Left lobe of liver (tissue), 2 donors: ENCODE results near the gene FPGT. TPM values are rescaled to one million over a fixed set of nuclear protein-coding genes. Genes with fewer than 3 reads are reported as not detected.
"Not testable (repeated sequence)": the region's sequence is repeated elsewhere in the genome, so short reads cannot be mapped to it uniquely, and the experiment has no call there.

Source experiments
- ATAC-seq: fragments of 200-7000 bp; cut with Tn5 transposase; one replicate; pipeline ENCODE4 v1.9.1; 2020; ENCODE audit warnings: mild to moderate bottlenecking, moderate library complexity
- DNase-seq: peaks from one replicate; pipeline ENCODE4 v3.0.0-alpha.2; 2020; ENCODE audit warnings: low spot score
- total RNA-seq: library from RNA; stranded (reverse); gene quantifications from one replicate; pipeline ENCODE4 v1.2.1, GENCODE V29; 2021
- donor health status: DM: no; HTN: no; CAD: no; lungs with moderate emphysema.
- donor health status: DM: no; HTN: yes; CAD: no.

FPGT gene
- 7.5 TPM for total RNA-seq

GRCh38 chr1:74197657-74198552 is at the start of gene FPGT, which contains the start of gene LRRIQ3:
Gene FPGT, plus strand, starts transcription at chr1:74198242. Its CDS starts 37 bp downstream, at chr1:74198279.
Gene LRRIQ3, minus strand, starts transcription at chr1:74198176. Its CDS starts 14,492 bp downstream, at chr1:74183684.
- peak; percentile 96 for DNase-seq
- peak; percentile 100 for ATAC-seq

- no peak for DNase-seq
- ATAC-seq, result no peak
Observed at GRCh38 chr1:74160046-74160445, 38.0 kb upstream of the FPGT start.

- ATAC-seq (no peak), DNase-seq (no peak)
Observed at GRCh38 chr1:74161497-74161896, 36.5 kb upstream of the FPGT start.

GRCh38 chr1:74162333-74162732 is 35.7 kb upstream of the FPGT start:
- DNase-seq (no peak), ATAC-seq (no peak)

GRCh38 chr1:74174423-74174822 is 23.6 kb upstream of the FPGT start:
- not testable (repeated sequence) for DNase-seq, ATAC-seq

- DNase-seq (no peak), ATAC-seq (peak; percentile 44)
Observed at GRCh38 chr1:74180490-74180889, 17.6 kb upstream of the FPGT start.

- ATAC-seq, result no peak
- DNase-seq, result no peak
Observed at GRCh38 chr1:74193908-74194307, 4.1 kb upstream of the FPGT start.

GRCh38 chr1:74195339-74195738 is 2.7 kb upstream of the FPGT start:
- DNase-seq (no peak), ATAC-seq (no peak)

GRCh38 chr1:74197255-74197654 is 787 bp upstream of the FPGT start:
- no peak for ATAC-seq

GRCh38 chr1:74199504-74199903 is 1.5 kb downstream of the FPGT start:
- DNase-seq, result no peak
- no peak for ATAC-seq

More at GRCh38 chr1:74197255-74197654, 787 bp upstream of the FPGT start:
- DNase-seq, result no peak

GRCh38 chr1:74205266-74205665 is 7.2 kb downstream of the FPGT start:
- ATAC-seq (no peak), DNase-seq (no peak)

- ATAC-seq (no peak), DNase-seq (no peak)
Observed at GRCh38 chr1:74215229-74215628, 17.2 kb downstream of the FPGT start.

GRCh38 chr1:74222701-74223100 is 24.7 kb downstream of the FPGT start:
- DNase-seq, result no peak
- no peak for ATAC-seq

- no peak for DNase-seq
- ATAC-seq, result no peak
Observed at GRCh38 chr1:74223453-74223852, 25.4 kb downstream of the FPGT start.

GRCh38 chr1:74235153-74235552 is 37.1 kb downstream of the FPGT start, which contains the start of gene TNNI3K:
Gene TNNI3K, plus strand, starts transcription at chr1:74235387. Its CDS starts 65 bp downstream, at chr1:74235452.
- ATAC-seq (no peak), DNase-seq (no peak)

GRCh38 chr1:74236440-74236839 is 38.4 kb downstream of the FPGT start:
- no peak for ATAC-seq
- DNase-seq, result no peak

GRCh38 chr1:74237035-74237434 is 39.0 kb downstream of the FPGT start:
- DNase-seq, result no peak
- ATAC-seq, result no peak

GRCh38 chr1:74237787-74238186 is 39.7 kb downstream of the FPGT start:
- DNase-seq (no peak), ATAC-seq (no peak)

GRCh38 chr1:74245168-74245772 is 47.2 kb downstream of the FPGT start:
- no peak for DNase-seq
- no peak for ATAC-seq

GRCh38 chr1:74246315-74246714 is 48.3 kb downstream of the FPGT start:
- no peak for DNase-seq
- ATAC-seq, result no peak

GRCh38 chr1:74247881-74248528 is 50.0 kb downstream of the FPGT start:
- no peak for DNase-seq

More at GRCh38 chr1:74247881-74248528, 50.0 kb downstream of the FPGT start:
- ATAC-seq, result no peak
